ENCODE results near the gene MYG1. TPM values are rescaled to one million over a fixed set of nuclear protein-coding genes. Genes with fewer than 3 reads are reported as not detected.
A peak's percentile ranks its signal among the peaks of the same experiment; 100 is the strongest.
"Not testable (repeated sequence)": the region's sequence is repeated elsewhere in the genome, so short reads cannot be mapped to it uniquely, and the experiment has no call there.

MYG1 gene
- total and polyA plus RNA-seq, 2 of the 13 experiments (the other 11 are each of a cell fraction or from before 2014, with no cell fraction given) = 38.6 to 58.0 TPM

DNA sequence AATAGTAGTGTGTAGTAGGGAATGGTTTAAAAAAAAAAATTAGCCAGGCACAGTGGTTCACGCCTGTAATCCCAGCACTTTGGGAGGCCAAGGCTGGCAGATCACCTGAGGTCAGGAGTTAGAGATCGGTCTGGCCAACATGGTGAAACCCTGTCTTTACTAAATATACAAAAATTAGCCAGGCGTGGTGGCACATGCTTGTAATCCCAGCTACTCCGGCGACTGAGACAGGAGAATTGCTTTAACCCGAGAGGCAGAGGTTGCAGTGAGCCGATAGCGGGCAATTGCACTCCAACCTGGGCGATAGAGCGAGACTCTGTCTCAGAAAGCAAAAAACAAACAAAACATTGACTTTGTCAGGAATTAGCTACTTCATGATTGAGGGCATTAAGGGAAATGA lies 2.4 kb upstream of the MYG1 start:
- H3K4me2 ChIP-seq (ENCODE audit: low read depth, low read length); ATAC-seq; H3K9ac ChIP-seq (ENCODE audit: insufficient read depth, low read depth, low read length); H3K27me3 ChIP-seq (ENCODE audit: control insufficient read depth in 1 of 2, insufficient read depth in 2 of 2, low read length in 2 of 2); H3K27ac ChIP-seq (ENCODE audit: extremely low read length, insufficient read depth, low read length); FAIRE-seq; BruUV-seq (replicated peaks); H4K20me1 ChIP-seq (ENCODE audit: insufficient read depth, low read length); DNase-seq (ENCODE audit: low spot score); H3K9me3 ChIP-seq (ENCODE audit: low read length); in situ Hi-C loops (cut with HindIII; ENCODE audit: extremely low pct_ligation_motif_present, low pct_unique_long_range_greater_than_20kb); H2AFZ ChIP-seq (ENCODE audit: low read length); H3K4me3 ChIP-seq (replicated peaks in 1 of 3; ENCODE audit: insufficient read depth in 1 of 3, low read depth in 2 of 3, low read length in 3 of 3); CTCF ChIA-PET (ENCODE audit: low intra/inter-chr PET ratio, low total read pairs): not testable (repeated sequence)
- intact Hi-C loops (cut with micrococcal nuclease; ENCODE audit: unreplicated experiment) = loop anchor here (5.0 kb wide), 1 partner anchor 75 kb away; no protein-coding TSS in a partner anchor
- POLR2A ChIA-PET = interaction anchor here (0.6 to 3.2 kb wide), 2 partner anchors 24 to 26 kb away, joined by 3 to 58 read pairs; partner anchors contain the start of gene AAAS
- WGBS (ENCODE audit: low lambda C conversion rate) = over 99% methylated on average over 10 of the region's 10 CpGs
- H3K4me1 ChIP-seq (ENCODE audit: insufficient read depth, low read length) = peaks cover 59% of the 10 kb centered on the region
- peaks cover 39% of the 10 kb centered on the region for H3K79me2 ChIP-seq (ENCODE audit: insufficient read depth, low read length)
- peaks cover 8 to 18% of the 10 kb centered on the region in 2 experiments for H3K36me3 ChIP-seq (replicated peaks in 1 of 2; ENCODE audit: control insufficient read depth in 1 of 2, insufficient read depth in 2 of 2, low read length in 2 of 2)

- in situ Hi-C loops (cut with HindIII; ENCODE audit: extremely low pct_ligation_motif_present, low pct_unique_long_range_greater_than_20kb) (no loop called here), intact Hi-C loops (cut with micrococcal nuclease; ENCODE audit: unreplicated experiment) (loop anchor here (5.0 kb wide), 1 partner anchor 76 kb away; no protein-coding TSS in a partner anchor)
- Histone ChIP-seq H3K36me3 (replicated peaks in 1 of 2; ENCODE audit: control insufficient read depth in 1 of 2, insufficient read depth in 2 of 2, low read length in 2 of 2) (peaks cover 2 to 20% of the 10 kb centered on the region in 2 experiments; a peak in 4 of 5 replicates), H3K27me3 (ENCODE audit: control insufficient read depth in 1 of 2, insufficient read depth in 2 of 2, low read length in 2 of 2) (peaks cover 0 to 4% of the 10 kb centered on the region in 2 experiments; a peak in 1 of 5 replicates), H3K27ac (ENCODE audit: extremely low read length, insufficient read depth, low read length) (no peak overlapping the region), H3K79me2 (ENCODE audit: insufficient read depth, low read length) (peaks cover 39% of the 10 kb centered on the region), H4K20me1 (ENCODE audit: insufficient read depth, low read length) (no peaks in the 10 kb centered on the region), H3K4me3 (replicated peaks in 1 of 3; ENCODE audit: insufficient read depth in 1 of 3, low read depth in 2 of 3, low read length in 3 of 3) (no peak overlapping the region), H3K9me3 (ENCODE audit: low read length) (no peaks in the 10 kb centered on the region), H2AFZ (ENCODE audit: low read length) (no peak overlapping the region), H3K4me2 (ENCODE audit: low read depth, low read length) (no peak overlapping the region), H3K9ac (ENCODE audit: insufficient read depth, low read depth, low read length) (no peak overlapping the region), H3K4me1 (ENCODE audit: insufficient read depth, low read length) (peaks cover 69% of the 10 kb centered on the region)
- no peak for FAIRE-seq
- BruUV-seq (replicated peaks) = no TSS peak
- ChIA-PET POLR2A (interaction anchor here (1.7 to 3.2 kb wide), 2 partner anchors 23 to 219 kb away, joined by 9 to 58 read pairs; partner anchors contain the start of genes AAAS and SPRYD3), CTCF (ENCODE audit: low intra/inter-chr PET ratio, low total read pairs) (no interaction called here)
- DNase-seq (ENCODE audit: low spot score) = no peak
- TF ChIP-seq NR1H2 (CRISPR knock-in tag; IDR thresholded peaks at IDR 0.05; ENCODE audit: borderline replicate concordance, low read depth) = no peak
- peak; percentile 52; the same call in 1 of the 2 replicates for TF ChIP-seq CEBPB (IDR thresholded peaks at IDR 0.05; ENCODE audit: borderline replicate concordance, low read depth, low read length)
- TF ChIP-seq TARDBP (CRISPR knock-in tag; IDR thresholded peaks at IDR 0.05) = no peak
- TF ChIP-seq POLR2G (IDR thresholded peaks at IDR 0.05; ENCODE audit: low read depth, low read length) = no peak
- no peak for TF ChIP-seq ZNF770 (CRISPR knock-in tag; IDR thresholded peaks at IDR 0.05)
- ATAC-seq = no peak
- WGBS (ENCODE audit: low lambda C conversion rate) = 84% methylated on average over 5 of the region's 5 CpGs
Observed at GRCh38 chr12:53298164-53298563, 1.3 kb upstream of the MYG1 start.

Data from HepG2 (cell line).